A673 (cell line): ENCODE data around the gene DEXI.

Experiments used
- EZH2 ChIP-seq: fragments of 200-600 bp; sonication (generic); IDR thresholded peaks from 2 replicates; pipeline ENCODE4 v1.6.1; 2017; ENCODE audit warnings: borderline replicate concordance, low read depth, mild to moderate bottlenecking, mixed read lengths, antibody characterized with exemption, low read length; ENCODE audit not compliant: poor library complexity, severe bottlenecking
- TF ChIP-seq, protein P1 (sequence below): fragments of 300-800, 200-600 bp; sonication (generic); conservative IDR thresholded peaks from 2 replicates; pipeline ENCODE4 v1.5.1; 2017; ENCODE audit warnings: low read depth, mild to moderate bottlenecking, antibody characterized with exemption, low read length, moderate library complexity, mixed read lengths

DNA sequence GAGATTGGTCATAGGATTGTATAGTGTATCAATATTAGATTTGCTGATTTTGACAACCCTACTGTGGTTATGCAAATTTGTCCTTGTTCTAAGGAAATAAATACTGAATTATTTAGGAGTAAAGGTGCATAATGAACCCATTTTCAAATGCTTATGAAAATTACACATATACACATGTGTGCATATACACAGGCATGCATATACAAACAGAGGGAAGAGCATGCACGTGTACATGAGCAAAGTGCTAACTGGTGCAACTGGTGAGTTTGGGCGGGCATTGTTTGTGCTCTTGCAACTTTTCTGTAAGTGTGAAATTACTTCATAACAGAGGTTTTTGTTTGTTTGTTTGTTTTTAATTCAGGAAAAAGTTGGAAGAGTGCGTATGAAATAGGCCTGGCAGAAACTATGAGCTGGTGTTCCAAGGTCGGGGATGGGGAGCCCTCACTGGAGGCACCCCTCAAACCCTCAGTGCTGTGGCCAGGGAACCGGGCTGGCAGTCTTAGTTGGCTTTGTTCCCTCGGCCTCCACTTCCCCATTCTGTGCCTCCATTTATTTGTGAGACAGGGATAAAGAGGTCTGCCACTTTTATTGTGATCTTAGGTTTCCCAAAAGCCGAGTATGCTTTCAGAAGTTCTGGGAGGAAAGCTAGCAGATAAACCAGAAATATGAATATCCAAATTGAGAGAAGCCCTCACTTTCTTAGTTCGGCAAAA lies 5.8 kb downstream of the DEXI start:
- TF ChIP-seq, protein P1, sequence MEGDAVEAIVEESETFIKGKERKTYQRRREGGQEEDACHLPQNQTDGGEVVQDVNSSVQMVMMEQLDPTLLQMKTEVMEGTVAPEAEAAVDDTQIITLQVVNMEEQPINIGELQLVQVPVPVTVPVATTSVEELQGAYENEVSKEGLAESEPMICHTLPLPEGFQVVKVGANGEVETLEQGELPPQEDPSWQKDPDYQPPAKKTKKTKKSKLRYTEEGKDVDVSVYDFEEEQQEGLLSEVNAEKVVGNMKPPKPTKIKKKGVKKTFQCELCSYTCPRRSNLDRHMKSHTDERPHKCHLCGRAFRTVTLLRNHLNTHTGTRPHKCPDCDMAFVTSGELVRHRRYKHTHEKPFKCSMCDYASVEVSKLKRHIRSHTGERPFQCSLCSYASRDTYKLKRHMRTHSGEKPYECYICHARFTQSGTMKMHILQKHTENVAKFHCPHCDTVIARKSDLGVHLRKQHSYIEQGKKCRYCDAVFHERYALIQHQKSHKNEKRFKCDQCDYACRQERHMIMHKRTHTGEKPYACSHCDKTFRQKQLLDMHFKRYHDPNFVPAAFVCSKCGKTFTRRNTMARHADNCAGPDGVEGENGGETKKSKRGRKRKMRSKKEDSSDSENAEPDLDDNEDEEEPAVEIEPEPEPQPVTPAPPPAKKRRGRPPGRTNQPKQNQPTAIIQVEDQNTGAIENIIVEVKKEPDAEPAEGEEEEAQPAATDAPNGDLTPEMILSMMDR, result no peak
- TF ChIP-seq EZH2, result no peak
